ENCODE results near the gene WDFY1.

Gene WDFY1

DNA sequence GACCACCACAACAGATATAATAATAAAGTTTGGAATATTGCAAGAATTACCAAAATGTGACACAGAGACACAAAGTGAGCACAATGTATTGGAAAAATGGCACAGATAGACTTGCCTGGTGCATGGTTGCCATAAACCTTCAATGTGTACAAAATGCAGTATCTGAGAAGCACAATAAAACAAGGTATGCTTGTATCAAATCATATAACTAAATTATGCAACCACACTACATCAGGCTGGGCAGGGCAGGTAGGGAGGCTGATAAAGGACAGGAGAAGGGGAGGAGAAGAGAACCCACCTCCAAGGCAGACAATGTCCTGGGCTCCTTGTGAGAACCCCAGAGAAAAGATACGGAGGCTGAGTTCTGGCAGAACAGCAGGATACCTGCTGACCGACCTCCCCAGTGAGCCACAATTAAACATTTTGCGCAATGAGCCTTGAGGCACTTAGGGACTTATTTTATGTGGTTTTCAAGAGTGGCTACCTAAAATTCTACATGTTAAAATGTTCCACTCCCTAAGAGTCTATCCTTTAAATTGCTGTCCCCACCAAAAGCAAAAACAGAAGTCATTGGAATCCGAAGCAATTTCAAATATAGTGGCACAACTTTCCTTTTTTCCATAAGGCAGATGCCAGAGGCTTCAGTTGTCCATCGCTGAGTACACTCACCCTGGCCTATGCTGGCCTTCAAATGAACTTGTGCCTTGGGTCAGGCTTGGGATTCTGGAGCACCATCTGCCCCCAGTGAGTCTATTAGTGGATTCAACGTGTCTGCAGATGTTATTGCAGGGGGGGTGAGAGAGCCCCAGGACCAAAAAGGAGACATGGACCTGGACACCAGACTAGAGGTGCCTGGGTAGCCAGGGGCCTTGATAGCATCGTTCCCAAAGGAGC is 16.8 kb downstream of the WDFY1 start:
- DNase-seq, result no peak

DNA sequence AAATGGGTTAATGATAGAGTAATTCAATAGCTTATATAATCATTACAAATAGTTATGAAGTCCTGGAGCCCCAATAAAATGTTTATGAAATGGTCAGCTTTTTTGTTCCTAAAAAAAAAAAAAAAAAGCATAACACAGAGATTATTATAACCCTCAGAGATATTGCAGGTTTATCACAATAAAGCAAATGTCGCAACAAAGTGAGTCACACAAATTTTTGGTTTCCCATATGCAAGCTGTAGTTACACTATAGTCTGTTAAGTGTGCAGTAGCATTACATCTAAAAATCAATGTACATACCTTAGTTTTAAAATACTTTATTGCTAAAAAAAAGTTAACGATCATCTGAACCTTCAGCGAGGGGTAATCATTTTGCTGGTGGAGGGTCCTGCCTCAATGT is 20.0 kb downstream of the WDFY1 start:
- DNase-seq, result no peak

DNA sequence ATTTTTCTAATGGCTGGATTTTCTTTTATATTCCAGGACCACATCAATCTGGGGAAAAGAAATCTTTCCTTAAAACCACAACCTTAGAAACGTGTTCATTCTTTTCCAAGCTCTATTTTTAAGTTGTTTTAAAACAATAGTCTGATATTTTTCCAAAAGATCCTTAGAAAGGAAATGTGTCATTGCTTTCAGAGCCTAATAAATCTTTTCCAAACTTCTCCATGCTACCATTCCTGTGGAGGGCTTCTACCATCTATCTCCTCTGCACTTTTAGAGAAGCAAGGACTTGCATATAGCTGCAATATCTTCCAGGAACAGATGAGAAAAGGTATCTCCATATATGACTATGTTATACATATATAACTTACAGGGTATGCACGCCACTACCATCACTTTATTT is 21.2 kb downstream of the WDFY1 start:
- DNase-seq, result no peak

DNA sequence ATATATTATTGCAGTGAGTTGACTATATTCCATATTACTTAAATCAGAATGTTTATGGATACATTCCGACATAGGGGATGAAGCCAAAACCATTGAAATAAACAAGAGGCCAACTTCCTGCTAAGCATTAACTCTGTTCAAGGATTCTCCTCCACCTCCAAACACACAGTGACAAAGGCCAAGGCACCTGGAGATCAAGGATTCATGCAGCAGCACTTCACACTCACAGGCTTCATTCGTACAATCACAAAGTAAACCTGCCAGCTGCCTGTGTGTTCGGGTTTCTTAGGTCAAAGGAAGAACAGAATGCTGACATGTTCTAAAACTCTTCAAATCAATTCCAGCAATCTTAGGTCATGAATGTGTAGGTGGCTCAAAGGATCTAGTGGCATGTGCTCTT is 22.8 kb downstream of the WDFY1 start:
- DNase-seq, result no peak

DNA sequence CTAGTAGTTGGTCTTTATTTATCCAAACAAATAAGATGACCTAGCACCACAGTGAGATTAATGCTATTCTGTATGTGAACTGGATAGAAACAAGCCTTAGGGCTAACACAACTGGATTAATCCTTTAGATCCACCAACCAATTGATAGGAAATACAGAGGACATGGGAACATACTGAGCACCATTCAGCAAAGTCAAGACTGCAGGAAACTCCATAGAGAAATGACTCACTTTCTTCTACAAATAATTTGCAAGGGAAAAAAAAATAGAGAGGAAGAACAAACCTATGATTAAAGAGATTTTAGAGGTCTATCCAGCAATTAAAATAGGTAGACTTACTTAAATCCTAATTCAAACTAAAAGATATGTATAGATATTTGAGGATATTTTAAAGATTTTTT is 23.9 kb downstream of the WDFY1 start:
- no peak for DNase-seq

GRCh38 chr2:223920109-223920508 is 25.0 kb downstream of the WDFY1 start:
- DNase-seq, result no peak

GRCh38 chr2:223918671-223919134 is 26.4 kb downstream of the WDFY1 start:
- DNase-seq, result no peak

GRCh38 chr2:223916181-223916920 is 28.8 kb downstream of the WDFY1 start:
- DNase-seq, result no peak

DNA sequence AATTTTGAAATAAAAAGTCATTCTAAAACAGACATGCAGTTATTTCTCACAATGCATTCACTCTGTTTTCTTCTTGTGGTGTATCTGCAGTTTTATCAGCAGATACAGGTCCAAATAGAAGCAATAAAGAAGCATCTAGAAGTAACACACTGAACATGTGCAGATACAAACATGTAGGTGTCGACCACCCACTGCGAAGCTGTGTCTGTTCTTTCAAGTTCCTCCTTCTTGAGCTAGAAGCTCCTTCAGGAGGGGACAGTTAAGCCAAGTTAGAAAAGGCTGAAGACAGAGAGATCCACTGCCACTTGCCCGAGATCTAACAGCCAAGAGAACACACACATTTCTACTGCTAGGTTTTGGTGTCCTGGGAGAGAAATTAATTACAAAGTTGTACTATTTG is 30.1 kb downstream of the WDFY1 start:
- no peak for DNase-seq

- DNase-seq, result no peak
These were observed 30.8 kb downstream of the WDFY1 start for GRCh38 chr2:223914324-223914723.

DNA sequence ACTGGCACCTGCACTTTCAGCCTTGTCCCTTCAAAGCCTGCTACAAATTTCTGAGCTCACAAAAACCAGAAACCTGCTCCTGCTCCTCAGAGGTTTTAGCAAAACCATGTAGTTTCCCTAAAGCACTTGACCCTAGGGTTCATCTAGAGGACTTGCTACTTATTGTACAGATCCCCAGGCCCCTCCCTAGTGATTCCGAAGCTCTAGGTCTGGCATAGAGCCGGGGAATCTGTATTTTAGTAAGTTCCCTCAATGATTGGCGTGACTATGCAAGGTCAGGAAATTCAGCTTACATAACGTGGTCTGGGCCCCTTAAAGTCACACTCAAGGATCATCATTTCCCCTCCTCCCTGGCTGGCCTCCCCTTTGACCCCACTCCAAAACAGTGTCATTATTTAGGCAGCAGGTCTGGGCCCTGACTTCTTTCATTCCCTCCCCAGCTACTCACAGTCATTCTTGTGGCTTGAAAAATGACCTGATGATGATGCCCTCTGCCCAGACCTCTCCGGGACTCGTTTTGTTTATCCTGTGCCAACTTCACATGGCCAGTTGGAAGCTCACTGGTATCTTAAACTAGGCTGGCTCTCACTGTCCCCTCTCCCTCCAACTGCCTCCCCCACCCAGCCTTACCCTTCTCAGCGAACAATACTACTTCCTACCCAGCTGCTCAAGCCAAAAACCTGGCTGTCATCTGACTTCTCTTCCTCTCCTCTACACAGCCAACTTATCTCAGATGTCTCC is 36.0 kb downstream of the WDFY1 start:
- no peak for DNase-seq

- no peak for DNase-seq
These were observed 36.7 kb downstream of the WDFY1 start for GRCh38 chr2:223908304-223908998.

DNA sequence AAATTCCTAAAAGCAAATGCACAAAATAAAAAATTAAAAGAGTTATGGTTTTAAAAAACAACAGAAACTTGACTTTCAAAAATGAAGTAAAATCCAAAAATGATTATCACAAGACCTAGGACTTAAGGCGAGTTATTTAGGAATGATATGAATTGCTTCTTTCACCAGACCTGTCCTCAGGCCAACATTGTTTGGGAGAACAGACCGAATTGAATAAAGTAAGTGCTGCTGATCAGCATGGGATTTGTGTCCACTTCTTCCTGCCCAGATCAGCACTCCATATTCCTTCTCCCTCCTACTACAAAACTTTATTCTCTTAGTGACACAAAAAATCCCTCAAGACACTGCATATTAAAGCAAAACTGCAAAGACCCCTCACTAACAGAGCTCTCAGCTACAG is 39.1 kb downstream of the WDFY1 start:
- DNase-seq, result no peak

- no peak for DNase-seq
These were observed 43.3 kb downstream of the WDFY1 start for GRCh38 chr2:223901854-223902253.

- DNase-seq, result no peak
These were observed 43.8 kb downstream of the WDFY1 start for GRCh38 chr2:223901311-223901710.

- no peak for DNase-seq
These were observed 44.6 kb downstream of the WDFY1 start for GRCh38 chr2:223900531-223900930.

GRCh38 chr2:223900066-223900465 is 45.1 kb downstream of the WDFY1 start:
- DNase-seq, result no peak

- no peak for DNase-seq
These were observed 47.3 kb downstream of the WDFY1 start for GRCh38 chr2:223897669-223898330.

GRCh38 chr2:223896833-223897311 is 48.3 kb downstream of the WDFY1 start:
- DNase-seq, result peak in 1 of 2 donors; percentile 61

- no peak for DNase-seq
These were observed 50.2 kb downstream of the WDFY1 start for GRCh38 chr2:223894968-223895367.

GRCh38 chr2:223894009-223894408 is 51.1 kb downstream of the WDFY1 start:
- no peak for DNase-seq

DNA sequence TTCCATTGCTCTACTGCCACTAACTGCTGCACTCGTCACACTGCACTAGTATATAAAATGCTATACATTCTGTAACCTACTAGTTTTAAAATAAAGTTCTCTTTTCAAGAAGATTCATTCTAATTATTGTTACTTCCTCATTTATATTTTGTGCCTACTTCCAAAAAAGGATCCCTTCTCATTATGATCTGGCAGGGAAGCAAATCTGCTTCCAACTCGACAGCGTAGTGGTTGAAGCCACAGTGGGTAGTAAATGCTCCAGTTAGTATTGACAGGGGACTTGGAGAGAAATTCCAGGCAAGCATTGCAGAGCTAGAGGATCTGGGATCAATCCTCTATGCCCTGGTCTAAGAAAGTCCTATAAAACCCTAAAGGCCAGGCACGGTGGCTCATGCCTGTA is 54.4 kb downstream of the WDFY1 start:
- no peak for DNase-seq
